Stimulated activated CD8-positive, alpha-beta memory T cell treated with anti-CD3 and anti-CD28 coated beads, Interleukin-7, amount 100 ng/mL, for 1 hour (primary cell): Measurements from ENCODE around the gene SALL3.
"Not testable (repeated sequence)": the region's sequence is repeated elsewhere in the genome, so short reads cannot be mapped to it uniquely, and the experiment has no call there.

Experiments used
- DNase-seq, 2 donors: peaks; one replicate each; pipeline ENCODE4 v3.0.0-alpha.2; 2020; ENCODE audit warnings: low read depth in 2 of 2

SALL3 gene

DNA sequence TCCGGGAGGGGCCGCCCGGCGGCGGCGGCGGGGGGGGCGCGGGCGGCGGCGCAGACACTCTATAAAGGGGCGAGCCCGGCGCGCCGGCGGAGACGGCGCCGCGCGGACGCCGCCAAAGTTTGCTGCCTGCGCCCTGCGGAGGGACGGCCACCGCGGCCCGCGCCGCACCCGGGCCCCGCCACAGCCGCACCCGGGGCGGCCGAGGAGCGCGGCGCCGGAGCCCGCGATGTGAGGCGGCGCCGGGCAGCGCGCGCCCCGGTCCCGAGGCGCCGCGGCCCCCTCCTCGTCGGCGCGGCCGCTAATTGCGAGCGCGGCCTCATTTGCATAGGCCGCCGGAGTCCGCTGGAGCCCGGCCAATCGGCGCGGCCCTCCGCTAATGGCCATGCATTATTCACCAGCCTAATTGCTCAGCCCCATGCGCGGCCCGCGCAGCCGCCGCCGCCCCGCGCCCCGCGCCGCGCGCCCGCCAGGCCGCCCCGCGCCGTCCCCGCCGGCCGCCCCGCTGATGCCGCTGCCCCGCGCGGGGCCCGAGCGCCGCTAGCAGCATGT lies at the start of gene SALL3:
Gene SALL3 (plus strand): TSS at position 89 of the 549 bp plus-strand sequence. CDS start 457 bp downstream, at position 546.
- no peak for DNase-seq

DNA sequence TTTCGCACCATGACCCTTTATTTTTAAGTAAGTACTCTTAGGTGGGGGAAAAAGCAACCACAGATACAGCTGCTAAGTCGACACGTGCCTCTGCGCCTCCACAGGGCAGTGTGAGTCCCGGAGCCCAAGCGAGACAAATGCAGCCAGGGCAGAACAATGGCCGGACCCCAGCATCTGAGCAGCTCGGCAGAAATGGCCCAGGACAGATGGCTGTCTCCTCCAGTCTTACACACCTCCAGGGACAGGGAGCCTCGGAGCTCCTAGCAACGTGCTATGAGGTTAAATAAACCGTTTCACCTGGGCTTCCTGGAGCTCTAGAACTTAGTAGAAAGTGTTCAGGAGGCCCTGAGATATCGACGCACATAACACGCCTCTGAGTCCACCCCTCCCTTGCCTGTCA lies 47.3 kb upstream of the SALL3 start:
- no peak for DNase-seq

DNA sequence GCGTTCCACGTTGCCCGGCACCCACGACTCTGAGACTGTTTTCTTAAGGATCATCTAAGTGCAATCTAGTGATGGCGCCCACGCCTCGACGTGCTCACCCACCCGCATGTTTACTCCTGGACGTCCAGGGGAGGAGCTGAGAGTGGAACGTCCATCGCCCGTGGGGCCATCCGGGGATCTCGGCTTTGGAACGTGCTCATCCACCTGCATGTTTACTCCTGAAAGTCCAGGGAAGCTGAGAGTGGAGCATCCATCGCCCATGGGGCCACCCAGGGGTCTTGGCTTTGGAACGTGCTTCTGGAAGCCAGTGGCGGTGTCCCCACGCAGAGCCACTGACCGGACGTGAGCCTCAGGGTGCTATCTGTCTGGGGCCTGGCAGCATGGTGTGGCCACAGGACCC lies 45.6 kb upstream of the SALL3 start:
- no peak for DNase-seq

DNA sequence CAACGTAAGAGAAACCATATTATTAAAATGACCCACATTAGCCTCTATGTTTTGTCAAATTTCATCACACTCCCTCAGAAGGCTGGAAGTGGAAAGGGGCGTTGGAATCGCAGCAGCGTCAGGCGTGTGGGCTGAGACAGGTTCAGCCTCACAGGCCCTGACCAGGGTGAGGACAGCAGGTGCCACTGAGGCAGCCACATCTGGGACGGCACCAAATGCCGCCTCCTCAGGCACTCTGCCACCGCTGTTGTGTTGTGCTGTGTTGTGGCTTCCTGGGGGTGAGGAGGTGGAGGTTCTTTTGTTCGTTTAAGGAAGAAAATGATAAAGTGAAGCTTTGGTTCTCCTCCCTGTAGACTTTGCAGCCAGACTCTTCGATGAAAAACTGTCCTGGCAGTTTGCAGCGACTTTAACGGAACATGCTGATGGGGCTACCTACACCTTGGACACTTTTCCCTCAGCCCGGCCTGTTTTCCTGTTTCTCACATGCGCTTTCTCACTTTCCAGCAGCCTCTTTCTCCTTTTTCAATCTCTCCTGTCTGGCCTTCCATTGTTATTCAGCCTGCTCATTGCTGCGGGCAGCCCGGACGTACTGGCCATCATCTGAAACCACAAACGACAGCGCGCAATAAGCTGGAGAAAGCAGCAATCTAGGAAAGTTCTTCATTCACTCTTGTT lies 44.9 kb upstream of the SALL3 start:
- no peak for DNase-seq

DNA sequence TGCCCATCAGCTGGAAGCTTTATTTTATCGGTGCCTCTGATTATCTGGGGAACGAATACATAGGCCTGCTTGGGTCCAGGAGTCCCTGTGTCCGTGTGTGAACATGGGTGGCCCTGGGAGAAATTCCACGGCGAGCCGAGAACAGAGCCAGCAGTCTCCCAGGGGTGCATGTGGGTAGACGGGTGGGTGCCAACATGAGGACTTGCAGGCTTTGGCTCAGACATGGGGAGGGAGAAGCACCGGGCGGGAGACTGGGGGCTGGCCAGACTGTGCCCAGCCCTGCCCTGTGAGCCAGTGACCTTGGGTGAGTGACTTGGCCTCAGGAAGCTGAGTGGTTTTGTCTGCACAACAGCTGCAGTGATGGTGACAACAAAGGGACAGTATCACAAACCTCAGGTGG lies 44.2 kb upstream of the SALL3 start:
- no peak for DNase-seq

DNA sequence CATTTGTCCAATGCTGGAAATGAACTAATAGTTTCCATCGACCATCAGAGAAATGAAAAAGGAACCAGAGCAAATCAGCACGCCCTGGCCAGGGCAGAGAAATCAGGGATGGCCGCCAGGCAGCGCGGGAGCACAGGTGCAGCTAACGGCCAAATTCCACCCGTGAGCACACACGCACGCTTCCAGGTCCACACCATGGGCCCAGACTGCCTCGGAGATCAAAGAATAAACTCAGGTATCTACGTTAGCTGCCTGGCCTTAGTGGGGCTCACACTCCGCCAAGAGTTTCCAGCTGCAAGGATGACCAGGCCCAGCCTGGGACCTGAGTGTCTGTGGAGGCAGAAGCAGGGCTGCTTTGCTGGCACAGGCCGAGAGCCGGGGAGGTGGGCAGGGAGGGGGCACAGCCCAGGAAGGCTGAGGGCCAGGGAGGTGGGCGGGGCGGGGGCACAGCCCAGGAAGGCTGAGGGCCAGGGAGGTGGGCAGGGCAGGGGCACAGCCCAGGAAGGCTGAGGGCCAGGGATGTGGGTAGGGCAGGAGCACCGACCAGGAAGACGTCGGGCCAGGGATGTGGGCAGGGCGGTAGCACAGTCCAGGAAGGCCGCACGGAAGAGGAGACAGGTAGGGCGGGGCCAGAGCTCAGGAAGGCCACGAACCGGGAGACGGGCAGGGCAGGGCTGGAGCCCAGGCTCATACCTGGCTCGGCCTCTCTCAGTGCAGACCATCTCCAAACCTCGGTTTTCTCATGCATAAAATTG lies 43.2 kb upstream of the SALL3 start:
- no peak for DNase-seq

DNA sequence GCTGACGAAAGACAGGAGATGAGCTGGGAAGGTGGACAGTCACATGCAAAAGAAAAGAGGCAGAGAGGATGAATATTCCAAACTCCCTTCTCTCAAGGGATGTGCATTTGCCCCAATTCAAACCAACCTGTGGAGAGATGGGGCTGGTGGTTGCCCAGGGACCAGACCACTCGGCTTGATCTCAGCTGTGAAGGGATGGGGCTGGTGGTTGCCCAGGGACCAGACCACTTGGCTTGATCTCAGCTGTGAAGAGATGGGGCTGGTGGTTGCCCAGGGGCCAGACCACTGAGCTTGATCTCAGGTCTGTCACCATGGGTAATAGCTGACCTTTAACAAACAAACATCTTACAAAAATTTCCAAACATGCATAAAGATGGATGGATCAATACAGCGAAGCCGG lies 42.5 kb upstream of the SALL3 start:
- DNase-seq: no peak

DNA sequence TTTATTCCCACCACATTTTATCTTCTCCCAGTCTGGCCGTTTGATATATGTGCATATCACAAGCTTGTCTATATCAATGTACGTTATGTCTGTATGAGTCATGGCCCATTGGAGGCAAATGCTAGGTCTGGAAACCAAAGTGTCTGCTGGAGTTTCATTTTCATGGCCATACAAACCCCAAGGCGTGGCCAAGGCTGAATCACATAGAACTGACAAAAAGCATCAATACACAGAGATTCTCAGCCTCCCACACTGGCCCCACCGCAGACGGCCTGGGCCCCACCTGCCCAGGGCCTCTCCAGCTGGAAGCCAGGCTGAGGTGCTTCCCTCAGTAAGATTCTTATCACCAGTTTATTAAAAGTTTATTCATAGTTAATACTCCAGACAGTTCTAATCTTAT lies 40.5 kb upstream of the SALL3 start:
- DNase-seq: no peak

DNA sequence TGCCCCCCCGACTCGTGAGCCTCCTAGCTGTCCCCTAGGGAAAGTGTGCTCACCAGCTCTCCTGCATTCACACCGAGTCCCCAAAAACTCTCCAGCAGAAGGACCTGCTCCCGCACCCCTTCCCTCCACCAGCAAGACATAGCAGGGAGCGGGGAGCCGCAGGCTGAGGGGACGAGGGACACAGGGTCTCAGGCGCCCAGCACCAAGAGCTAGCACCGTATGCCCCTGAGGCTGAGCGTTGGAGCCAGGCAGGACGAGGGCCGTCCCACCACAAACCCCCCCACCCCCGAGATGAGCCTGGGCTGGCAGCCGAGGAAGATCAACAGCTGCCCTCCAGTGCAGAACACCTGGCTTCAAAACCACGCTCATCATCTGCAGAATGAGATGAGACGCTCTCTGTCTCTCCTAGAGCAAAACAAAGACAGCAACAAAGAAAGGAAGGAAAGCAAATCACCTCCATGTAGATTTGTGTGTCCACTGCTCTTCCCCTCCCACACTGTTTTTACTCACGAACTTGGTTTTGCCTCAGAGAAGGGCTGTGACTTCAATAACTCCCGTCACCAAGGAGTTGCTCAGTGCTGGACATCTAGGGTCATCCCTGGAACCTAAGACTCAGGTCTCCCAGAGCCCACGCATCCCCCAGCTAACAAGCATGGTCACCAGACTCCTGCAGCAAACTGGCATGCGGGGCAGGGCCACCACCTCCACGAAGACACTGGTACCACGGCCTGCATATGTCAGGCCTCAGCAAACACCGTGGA lies 39.7 kb upstream of the SALL3 start:
- DNase-seq: no peak

DNA sequence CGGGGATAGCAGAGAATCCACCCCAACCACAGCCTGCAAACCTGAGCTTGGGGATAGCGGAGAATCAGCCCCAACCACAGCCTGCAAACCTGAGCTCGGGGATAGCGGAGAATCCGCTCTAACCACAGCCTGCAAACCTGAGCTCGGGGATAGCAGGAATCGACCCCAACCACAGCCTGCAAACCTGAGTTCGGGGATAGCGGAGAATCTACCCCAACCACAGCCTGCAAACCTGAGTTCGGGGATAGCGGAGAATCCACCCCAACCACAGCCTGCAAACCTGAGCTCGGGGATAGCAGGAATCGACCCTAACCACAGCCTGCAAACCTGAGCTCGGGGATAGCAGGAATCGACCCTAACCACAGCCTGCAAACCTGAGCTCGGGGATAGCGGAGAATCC lies 37.4 kb upstream of the SALL3 start:
- not testable (repeated sequence) for DNase-seq

DNA sequence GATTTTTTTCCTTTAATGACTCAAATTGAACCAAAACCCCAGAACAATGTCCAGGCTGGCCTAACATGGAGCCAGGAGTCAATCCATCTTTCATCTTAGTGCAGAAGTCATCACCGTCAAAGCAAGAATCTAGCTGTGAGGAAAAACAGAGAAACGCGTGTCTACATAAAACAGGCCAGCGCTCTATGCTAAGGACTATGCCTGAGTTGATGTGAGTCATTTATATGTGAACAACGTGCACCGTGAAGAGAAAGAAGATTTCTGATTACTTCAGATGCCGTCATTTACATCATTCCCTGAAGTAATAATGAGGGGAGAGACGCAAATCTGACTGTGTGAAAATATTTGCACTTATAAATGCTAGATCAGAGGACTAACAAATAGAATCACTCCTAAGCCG lies 34.0 kb upstream of the SALL3 start:
- no peak for DNase-seq

DNA sequence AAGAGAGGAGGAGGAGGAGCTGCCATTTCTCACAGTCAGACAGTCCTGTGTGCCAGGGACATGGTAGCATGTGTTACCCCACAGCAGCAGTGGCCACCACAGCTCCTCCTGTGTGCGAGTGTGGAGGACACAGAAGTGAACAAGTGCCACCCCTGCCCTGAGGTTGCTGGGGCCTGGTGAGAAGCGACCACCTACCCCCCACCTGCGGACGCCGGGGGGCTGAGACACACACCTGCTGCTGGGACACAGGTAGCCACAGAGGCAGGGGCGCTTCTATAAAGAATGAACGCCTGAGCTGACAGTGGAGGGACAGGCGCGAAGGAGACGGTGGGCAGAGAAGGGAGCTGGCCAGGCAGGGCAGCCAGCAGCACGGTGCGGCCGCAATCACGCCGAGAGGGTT lies 32.3 kb upstream of the SALL3 start:
- DNase-seq: no peak

DNA sequence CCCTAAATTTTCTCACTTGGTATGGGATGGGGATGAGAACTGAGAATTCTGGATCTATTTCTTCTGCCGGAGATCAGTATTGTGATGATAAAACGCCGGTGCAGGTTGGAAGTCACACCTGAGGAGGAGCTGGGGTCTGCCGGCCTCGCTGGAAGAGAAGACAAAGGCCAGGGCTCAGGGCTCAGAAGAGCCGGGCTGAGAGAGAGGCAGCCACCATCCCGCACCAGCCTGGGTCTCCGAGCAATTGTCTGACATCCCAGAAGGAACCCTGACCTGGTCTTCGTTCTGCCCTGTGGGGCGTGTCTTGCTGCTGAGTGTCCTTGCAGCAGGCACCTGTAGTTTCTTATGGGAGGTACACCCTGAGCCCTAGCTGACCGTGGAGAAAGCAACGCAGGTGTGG lies 31.4 kb upstream of the SALL3 start:
- DNase-seq: no peak

DNA sequence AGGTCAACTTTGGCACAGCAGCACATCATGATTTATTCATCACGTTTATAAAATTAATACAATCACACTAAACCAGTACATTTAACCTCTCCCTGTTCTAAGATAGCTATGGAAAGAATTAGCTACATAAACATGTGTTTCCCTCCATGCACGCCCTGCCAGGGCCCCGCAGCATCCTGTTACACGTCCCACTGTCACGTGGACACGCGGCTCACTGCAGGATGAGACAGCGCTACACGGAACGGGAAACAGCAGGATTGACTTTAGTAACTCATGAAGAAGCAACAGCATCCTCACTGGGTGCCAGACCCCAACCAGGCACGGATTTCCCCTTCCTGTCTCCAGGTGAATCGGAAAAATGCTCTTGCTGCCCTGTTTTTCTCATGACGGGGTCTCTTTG lies 30.9 kb upstream of the SALL3 start:
- DNase-seq: no peak

DNA sequence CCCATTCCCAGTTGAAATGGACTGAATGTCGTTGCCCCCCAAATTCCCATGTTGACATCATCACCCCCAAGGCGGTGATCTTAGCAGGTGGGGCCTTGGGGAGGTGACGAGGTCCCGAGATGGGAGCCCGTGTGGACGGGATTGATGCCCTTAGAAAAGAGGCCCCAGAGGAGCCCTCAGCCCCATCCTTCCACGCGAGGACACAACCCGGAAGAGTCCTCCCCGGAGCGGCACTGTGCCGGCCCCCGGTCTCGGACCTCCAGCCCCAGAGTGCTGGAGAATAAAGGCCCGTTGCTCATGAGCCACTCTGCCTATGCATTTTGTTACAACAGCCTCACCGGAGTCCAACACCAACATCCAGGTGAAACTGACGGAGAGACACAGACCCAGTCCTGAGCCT lies 30.4 kb upstream of the SALL3 start:
- no peak for DNase-seq

DNA sequence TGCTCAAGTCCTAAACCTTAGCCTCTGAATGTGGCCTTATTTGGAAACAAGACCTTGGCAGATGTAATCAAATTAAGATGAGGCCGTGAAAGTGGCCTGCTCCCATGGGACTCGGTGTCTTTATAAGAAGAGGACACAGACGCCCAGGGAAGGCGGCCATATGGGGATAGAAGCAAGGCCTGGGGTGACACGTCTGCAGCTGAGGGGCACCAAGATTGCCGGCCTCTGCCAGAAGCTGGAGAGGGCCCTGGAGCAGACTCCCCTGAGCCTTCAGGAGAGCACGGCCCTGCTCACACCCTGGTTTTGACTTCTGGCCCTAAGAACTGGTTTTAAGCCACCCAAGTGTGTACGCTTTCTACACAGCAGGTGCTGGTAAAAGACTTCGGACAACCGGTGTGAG lies 29.2 kb upstream of the SALL3 start:
- no peak for DNase-seq

DNA sequence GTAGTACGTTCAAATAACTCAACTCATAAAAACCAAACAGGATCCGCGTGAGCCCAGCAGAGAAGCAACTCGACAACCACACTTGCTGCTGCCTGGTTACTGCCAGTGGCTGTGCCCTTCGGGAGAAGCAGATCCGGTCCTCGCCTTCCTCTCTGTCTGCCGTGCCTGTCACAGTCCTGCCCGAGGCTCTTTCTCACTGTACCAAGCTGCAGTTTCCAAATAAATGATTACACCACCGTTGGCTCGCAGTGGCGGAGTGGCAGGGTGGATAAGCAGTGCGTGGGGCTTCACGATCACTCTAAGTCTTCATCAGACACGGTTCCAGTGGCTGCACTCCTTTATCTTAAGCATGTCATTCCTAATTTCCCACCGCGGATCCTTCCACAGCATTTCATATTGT lies 26.1 kb upstream of the SALL3 start:
- no peak for DNase-seq

DNA sequence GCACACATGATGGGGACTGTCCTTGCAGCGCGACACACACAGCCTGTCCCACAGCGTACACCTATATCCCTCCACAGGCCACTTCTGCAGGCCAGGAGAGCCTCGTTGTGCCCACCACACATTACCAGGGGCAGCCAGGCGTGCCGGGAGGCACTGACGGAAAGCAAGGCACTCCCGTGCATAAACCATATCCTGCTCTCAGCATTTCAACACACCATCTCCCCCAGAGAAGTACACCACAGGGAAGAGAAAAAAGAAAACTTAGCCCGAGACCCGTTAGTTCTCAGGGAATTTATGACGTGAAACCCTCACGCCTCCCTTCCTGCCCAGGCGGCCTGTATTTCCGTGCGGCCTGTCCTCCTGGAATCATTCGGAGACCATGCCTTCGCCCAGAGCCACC lies 24.6 kb upstream of the SALL3 start:
- DNase-seq: no peak

DNA sequence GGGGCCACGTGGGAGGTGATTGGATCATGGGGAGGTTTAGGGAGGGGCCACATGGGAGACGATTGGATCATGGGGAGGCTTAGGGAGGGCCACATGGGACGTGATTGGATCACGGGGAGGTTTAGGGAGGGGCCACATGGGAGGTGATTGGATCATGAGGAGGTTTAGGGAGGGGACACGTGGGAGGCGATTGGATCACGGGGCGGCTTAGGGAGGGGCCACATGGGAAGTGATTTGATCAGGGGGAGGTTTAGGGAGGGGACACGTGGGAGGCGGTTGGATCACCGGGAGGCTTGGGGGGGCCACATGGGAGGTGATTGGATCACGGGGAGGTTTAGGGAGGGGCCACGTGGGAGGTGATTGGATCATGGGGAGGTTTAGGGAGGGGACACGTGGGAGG lies 22.5 kb upstream of the SALL3 start:
- no peak for DNase-seq

DNA sequence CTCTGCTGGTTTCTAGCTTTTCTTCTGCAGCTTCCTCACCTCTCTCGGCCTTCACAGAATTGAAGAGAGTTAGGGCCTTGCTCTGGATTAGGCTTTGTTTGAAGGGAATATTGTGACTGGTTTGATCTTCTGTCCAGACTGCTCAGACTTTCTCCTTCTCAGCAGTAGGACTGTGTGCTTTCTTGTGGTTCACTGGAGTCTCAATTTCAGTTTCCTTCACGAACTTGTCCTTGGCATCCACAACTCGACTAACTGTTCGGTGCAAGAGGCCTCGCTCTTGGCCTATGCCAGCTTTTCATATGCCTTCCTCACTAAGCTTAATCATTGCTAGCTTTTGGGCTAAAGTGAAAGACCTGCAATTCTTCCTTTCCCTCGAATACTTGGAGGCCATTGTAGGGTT lies 18.9 kb upstream of the SALL3 start:
- DNase-seq: no peak

DNA sequence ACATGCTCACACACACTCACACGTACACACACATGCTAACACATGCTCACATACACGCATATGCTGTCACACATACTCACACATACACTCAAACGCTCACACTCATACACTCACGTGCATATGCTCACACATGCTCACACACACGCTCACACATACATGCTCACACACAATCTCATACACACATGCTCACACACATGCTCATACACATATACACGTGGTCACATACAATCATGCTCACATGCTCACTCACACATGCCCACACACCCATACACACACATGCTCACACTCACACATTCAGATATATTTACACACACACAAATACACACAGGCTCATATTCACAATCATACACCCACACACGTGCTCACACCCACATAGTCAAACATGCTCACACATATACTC lies 17.5 kb upstream of the SALL3 start:
- no peak for DNase-seq

DNA sequence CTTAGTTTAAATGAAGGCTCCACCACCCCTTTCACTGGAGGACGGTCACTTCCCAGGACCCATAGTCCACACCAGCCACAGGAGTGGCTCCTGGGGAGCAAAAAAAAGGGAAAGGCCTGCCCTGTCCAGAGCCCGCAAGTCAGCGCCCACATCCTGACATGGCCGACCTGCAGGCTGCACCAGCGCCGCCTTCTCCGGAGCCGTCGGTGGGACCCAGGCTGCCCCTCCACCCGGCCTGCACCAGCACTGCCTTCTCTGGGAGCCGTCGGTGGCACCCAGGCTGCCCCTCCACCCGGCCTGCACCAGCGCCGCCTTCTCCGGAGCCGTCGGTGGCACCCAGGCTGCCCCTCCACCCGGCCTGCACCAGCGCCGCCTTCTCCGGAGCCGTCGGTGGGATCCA lies 14.9 kb upstream of the SALL3 start:
- not testable (repeated sequence) for DNase-seq

DNA sequence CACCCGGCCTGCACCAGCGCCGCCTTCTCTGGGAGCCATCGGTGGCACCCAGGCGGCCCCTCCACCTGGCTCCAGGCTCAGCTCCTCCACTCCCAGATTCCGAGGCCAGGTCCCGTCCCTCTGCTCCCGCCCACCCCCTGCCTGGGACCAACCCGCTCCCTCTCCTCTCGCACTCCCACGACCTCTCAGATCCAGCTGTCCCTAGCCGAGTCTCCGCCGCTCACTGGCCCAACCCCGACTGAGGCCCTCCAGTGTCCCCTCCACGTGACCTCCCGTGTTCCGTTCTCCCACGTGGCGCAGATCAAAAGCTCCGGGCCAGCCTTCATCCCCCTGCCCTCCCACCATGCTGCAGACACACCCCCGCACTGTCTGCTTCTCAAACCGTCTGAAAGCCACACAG lies 14.4 kb upstream of the SALL3 start:
- DNase-seq: no peak
